ENCODE data around the gene GPR107.

Gene GPR107

GRCh38 chr9:130041648-130042405, 11.9 kb upstream of the GPR107 start:
- no peak for DNase-seq (ENCODE audit: low read depth)
- TF ChIP-seq, protein P1, sequence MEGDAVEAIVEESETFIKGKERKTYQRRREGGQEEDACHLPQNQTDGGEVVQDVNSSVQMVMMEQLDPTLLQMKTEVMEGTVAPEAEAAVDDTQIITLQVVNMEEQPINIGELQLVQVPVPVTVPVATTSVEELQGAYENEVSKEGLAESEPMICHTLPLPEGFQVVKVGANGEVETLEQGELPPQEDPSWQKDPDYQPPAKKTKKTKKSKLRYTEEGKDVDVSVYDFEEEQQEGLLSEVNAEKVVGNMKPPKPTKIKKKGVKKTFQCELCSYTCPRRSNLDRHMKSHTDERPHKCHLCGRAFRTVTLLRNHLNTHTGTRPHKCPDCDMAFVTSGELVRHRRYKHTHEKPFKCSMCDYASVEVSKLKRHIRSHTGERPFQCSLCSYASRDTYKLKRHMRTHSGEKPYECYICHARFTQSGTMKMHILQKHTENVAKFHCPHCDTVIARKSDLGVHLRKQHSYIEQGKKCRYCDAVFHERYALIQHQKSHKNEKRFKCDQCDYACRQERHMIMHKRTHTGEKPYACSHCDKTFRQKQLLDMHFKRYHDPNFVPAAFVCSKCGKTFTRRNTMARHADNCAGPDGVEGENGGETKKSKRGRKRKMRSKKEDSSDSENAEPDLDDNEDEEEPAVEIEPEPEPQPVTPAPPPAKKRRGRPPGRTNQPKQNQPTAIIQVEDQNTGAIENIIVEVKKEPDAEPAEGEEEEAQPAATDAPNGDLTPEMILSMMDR (IDR thresholded peaks at IDR 0.05; ENCODE audit: low read depth, low read length, missing control alignments) = no peak
- peak overlapping the region; percentile 92 for H3K4me3 ChIP-seq (ENCODE audit: low read depth, low read length)

DNA sequence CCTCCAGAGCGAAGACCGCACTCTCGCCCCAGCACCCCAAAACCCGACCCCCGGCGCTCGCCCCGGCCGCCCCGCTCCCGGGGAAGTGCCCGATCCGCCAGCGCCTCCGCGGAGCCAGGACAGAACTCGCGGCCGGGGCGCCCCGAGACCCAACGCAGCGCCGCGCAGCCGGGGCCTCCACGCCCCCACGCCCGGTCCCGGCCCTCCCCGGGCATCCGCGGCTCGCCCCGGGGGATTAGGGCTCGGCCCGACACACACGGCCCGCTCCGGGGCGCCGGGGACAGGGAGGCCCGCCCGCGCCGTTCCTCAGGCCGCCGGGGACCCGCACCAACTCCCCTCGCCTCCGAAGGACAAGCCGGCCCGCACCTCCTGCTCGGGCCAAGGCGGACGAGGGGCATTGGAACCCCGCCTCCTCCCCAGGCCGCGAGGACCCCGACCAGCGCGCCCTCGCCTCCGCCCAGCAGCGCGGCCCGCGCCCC, 11.3 kb upstream of the GPR107 start:
- no peak for DNase-seq (ENCODE audit: low read depth)
- TF ChIP-seq, protein P1 (IDR thresholded peaks at IDR 0.05; ENCODE audit: low read depth, low read length, missing control alignments) = no peak
- peak overlapping the region; percentile 92 for H3K4me3 ChIP-seq (ENCODE audit: low read depth, low read length)

GRCh38 chr9:130042885-130043653, 10.6 kb upstream of the GPR107 start, which contains the start of gene FNBP1:
Gene FNBP1, minus strand, starts transcription at chr9:130043189. Its CDS starts 214 bp downstream, at chr9:130042975.
- TF ChIP-seq, protein P1 (IDR thresholded peaks at IDR 0.05; ENCODE audit: low read depth, low read length, missing control alignments) = no peak
- DNase-seq (ENCODE audit: low read depth) = no peak
- H3K4me3 ChIP-seq (ENCODE audit: low read depth, low read length) = peak within 1 kb of the TSS; percentile 92

DNA sequence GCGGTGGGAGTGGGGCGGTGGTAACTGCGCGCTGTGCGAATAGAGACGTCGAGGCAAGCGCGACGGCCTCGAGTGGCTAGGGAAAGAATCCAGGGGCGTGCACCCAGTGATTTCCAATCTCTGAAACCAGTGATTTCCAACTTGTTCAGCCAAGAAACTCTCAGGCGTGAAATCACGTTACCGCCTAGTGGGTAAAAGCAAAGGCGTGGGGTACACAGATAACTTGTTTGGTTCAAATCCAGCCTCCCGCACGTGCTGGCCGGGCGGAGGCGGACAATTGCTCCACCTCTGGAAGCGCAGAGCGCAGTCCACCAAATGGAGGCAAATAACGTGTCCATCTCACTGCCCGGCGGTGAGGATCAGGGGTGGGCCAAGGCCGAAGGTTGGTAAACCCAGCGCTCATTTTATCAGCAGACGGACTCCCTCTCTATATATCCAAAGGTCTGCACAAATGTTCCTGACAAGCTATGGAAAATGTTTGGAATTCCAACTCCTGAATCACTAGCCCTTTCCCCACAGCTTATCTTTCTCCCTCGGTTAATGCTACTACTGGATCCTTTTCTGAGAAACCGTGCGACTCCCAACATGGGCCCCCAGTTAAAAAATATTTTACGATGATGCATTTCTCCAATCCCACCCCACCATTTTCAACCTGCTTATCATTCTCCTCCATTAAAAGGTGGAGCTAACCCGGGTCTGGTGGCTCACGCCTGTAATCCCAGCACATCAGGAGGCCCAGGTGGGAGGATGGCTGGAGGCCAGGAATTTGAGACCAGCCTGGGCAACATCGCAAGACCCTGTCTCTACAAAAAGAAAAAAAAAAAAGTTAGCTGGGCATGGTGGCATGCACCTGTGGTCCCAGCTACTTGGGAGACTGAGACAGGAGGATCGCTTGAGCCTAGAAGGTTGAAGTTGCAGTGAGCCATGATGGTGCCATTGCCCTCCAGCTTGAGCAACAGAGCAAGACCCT, 9.8 kb upstream of the GPR107 start:
- TF ChIP-seq, protein P1 (IDR thresholded peaks at IDR 0.05; ENCODE audit: low read depth, low read length, missing control alignments) = no peak
- H3K4me3 ChIP-seq (ENCODE audit: low read depth, low read length) = peak overlapping the region; percentile 67
- no peak for DNase-seq (ENCODE audit: low read depth)

DNA sequence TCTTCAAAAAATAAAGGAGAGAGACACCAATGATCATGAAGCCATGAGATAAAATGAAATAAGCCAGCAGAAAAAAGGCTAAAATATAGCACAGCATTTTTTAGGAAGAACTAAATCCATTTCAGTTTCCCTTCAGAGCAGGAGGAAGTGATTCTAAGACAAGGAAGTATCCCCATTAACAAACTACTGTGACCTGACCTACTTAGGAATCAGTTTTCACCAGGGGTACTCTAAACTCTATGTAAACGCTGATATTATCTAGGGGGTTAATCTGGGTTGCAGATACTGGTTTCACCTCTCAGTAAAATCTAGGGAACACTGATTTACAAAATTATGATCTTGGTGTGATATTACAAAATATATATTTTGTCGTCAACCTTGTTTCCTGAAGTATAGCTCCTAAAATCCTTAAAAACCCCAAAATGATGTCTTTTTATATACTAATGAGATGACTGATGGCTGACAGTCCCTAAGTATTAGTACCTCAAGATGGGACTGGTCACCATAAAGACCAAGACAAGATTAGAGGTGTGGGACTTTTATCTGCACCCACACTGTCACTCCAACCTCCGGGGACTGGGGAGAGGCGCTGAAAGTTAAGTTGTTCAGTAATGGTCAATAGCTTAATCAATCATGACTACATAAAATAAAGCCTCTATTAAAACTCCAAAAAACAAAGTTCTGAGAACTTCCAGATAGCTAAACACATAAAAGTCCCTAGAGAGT, 7.8 kb upstream of the GPR107 start:
- DNase-seq (ENCODE audit: low read depth) = no peak
- no peak overlapping the region; the same call in 1 of the 2 replicates for H3K4me3 ChIP-seq (ENCODE audit: low read depth, low read length)
- TF ChIP-seq, protein P1 (IDR thresholded peaks at IDR 0.05; ENCODE audit: low read depth, low read length, missing control alignments) = no peak

All from GM12864 (cell line).